PFSK-1 (cell line): ENCODE data around the gene WDR70.

Source experiments
- FOXP2 ChIP-seq: optimal IDR thresholded peaks from 2 replicates; pipeline ENCODE3; 2011; ENCODE audit warnings: borderline replicate concordance, control low read depth, inconsistent platforms; ENCODE audit not compliant: insufficient read depth; ENCODE audit errors: extremely low read length, extremely low read depth
- POLR2AphosphoS5 ChIP-seq: IDR thresholded peaks from 2 replicates; pipeline ENCODE4 v1.6.1; 2012; ENCODE audit warnings: low read depth, mild to moderate bottlenecking, control low read depth, low read length, moderate library complexity
- SIN3A ChIP-seq: IDR thresholded peaks from 2 replicates; pipeline ENCODE4 v1.6.1; 2012; ENCODE audit warnings: mild to moderate bottlenecking, low read length, moderate library complexity, borderline replicate concordance; ENCODE audit not compliant: insufficient read depth
- TAF1 ChIP-seq: IDR thresholded peaks from 2 replicates; pipeline ENCODE4 v1.6.1; 2012; ENCODE audit warnings: low read length, control low read depth, borderline replicate concordance; ENCODE audit not compliant: insufficient read depth
- TF ChIP-seq, protein P1 (sequence below), 2 experiments: IDR thresholded peaks; 2 replicates each; pipeline versions ENCODE4 v1.6.1 to v1.8.0; 2011 to 2012; ENCODE audit warnings: low read depth in 2 of 2, low read length in 2 of 2, control low read depth in 1 of 2, inconsistent platforms in 1 of 2, mild to moderate bottlenecking in 1 of 2, moderate library complexity in 1 of 2; ENCODE audit not compliant: insufficient read depth in 1 of 2

Gene WDR70

DNA sequence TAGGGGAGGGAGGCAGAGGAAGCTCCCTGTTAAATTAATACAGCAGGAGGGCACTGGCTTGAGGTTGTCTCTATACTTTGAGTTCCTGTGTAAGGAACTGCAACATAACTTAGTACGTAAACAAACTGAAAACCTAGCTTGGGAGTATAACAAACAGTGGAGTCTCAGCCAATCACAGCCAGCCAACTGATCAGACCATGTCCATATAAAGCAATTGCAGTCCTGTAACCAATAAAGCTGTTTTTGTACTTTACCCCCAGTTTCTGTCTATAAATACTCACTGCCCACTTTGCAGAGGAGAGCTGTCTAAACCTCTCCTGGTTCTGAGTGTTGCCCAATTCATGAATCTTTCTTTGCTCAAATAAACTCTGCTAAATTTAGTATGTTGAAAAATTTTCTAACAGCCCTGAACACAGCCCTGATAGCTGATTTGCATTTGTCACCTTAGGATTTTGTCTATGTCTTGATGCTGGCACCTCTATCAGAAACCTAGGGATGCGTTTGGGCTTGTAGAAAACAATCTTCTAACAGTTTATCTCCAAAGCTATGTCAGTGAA lies 420.8 kb downstream of the WDR70 start:
- no peak for TF ChIP-seq TAF1
- TF ChIP-seq, protein P1, sequence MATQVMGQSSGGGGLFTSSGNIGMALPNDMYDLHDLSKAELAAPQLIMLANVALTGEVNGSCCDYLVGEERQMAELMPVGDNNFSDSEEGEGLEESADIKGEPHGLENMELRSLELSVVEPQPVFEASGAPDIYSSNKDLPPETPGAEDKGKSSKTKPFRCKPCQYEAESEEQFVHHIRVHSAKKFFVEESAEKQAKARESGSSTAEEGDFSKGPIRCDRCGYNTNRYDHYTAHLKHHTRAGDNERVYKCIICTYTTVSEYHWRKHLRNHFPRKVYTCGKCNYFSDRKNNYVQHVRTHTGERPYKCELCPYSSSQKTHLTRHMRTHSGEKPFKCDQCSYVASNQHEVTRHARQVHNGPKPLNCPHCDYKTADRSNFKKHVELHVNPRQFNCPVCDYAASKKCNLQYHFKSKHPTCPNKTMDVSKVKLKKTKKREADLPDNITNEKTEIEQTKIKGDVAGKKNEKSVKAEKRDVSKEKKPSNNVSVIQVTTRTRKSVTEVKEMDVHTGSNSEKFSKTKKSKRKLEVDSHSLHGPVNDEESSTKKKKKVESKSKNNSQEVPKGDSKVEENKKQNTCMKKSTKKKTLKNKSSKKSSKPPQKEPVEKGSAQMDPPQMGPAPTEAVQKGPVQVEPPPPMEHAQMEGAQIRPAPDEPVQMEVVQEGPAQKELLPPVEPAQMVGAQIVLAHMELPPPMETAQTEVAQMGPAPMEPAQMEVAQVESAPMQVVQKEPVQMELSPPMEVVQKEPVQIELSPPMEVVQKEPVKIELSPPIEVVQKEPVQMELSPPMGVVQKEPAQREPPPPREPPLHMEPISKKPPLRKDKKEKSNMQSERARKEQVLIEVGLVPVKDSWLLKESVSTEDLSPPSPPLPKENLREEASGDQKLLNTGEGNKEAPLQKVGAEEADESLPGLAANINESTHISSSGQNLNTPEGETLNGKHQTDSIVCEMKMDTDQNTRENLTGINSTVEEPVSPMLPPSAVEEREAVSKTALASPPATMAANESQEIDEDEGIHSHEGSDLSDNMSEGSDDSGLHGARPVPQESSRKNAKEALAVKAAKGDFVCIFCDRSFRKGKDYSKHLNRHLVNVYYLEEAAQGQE (IDR thresholded peaks at IDR 0.05; ENCODE audit: insufficient read depth in 1 of 2, low read depth in 2 of 2, low read length in 2 of 2): no peak
- no peak for TF ChIP-seq SIN3A
- TF ChIP-seq FOXP2: no peak
- TF ChIP-seq POLR2AphosphoS5: no peak

DNA sequence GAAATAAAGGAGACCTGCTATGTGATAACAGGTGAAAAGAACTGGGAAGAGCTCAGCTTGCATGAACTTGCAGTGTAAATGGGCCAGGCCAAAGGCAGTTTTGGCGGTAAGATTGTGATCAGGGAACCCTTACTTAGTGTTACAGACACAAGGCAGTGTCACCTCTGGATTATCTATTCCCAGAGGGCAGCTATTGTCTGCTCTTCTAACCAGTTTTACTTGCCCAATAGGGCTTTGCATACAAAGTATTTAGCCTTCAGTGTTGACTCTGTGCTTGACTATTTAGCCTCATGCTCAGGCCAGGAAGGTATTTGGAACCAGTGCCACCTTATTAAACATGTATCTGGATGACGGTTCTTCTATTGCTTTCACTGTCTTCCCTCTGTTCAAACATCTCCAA lies 422.4 kb downstream of the WDR70 start:
- TF ChIP-seq POLR2AphosphoS5 (no peak), SIN3A (no peak), FOXP2 (no peak), TAF1 (no peak)
- TF ChIP-seq, protein P1 (IDR thresholded peaks at IDR 0.05; ENCODE audit: insufficient read depth in 1 of 2, low read depth in 2 of 2, low read length in 2 of 2): no peak
